CD4-positive, alpha-beta T cell treated with Interleukin-17A for 1 hour (primary cell): ENCODE data around the gene WDR82.

ENCODE experiments used
- DNase-seq: peaks from one replicate; pipeline ENCODE4 v3.0.0-alpha.2; 2020

The WDR82 gene

GRCh38 chr3:52278510-52279069, at the start of gene WDR82:
Gene WDR82 (minus strand): TSS chr3:52278649. CDS start chr3:52278361, 288 bp downstream.
- DNase-seq: peak; percentile 96

- no peak for DNase-seq
Observed at GRCh38 chr3:52327486-52328290, 49.2 kb upstream of the WDR82 start.

- no peak for DNase-seq
Observed at GRCh38 chr3:52326976-52327375, 48.5 kb upstream of the WDR82 start.

- DNase-seq: no peak
Observed at GRCh38 chr3:52325686-52326085, 47.2 kb upstream of the WDR82 start.

GRCh38 chr3:52324676-52325075, 46.2 kb upstream of the WDR82 start:
- DNase-seq: no peak

GRCh38 chr3:52323526-52324295, 45.3 kb upstream of the WDR82 start:
- DNase-seq: no peak

GRCh38 chr3:52322466-52322865, 44.0 kb upstream of the WDR82 start:
- no peak for DNase-seq

- DNase-seq: no peak
Observed at GRCh38 chr3:52321481-52321880, 43.0 kb upstream of the WDR82 start.

GRCh38 chr3:52319921-52320595, 41.6 kb upstream of the WDR82 start:
- no peak for DNase-seq

- DNase-seq: no peak
Observed at GRCh38 chr3:52318186-52318816, 39.9 kb upstream of the WDR82 start.

GRCh38 chr3:52317208-52318000, 39.0 kb upstream of the WDR82 start:
- DNase-seq: peak; percentile 76

GRCh38 chr3:52315977-52316764, 37.7 kb upstream of the WDR82 start, which contains the start of gene DNAH1:
Gene DNAH1 (plus strand): TSS chr3:52316319. CDS start chr3:52322443, 6,124 bp downstream.
- DNase-seq: no peak

GRCh38 chr3:52315006-52315405, 36.6 kb upstream of the WDR82 start:
- no peak for DNase-seq

- no peak for DNase-seq
Observed at GRCh38 chr3:52314489-52314888, 36.0 kb upstream of the WDR82 start.

GRCh38 chr3:52313774-52314188, 35.3 kb upstream of the WDR82 start:
- no peak for DNase-seq

GRCh38 chr3:52313188-52313773, 34.8 kb upstream of the WDR82 start:
- no peak for DNase-seq

GRCh38 chr3:52311576-52312119, 33.2 kb upstream of the WDR82 start:
- DNase-seq: no peak

- peak; percentile 76 for DNase-seq
Observed at GRCh38 chr3:52310861-52311575, 32.6 kb upstream of the WDR82 start.

- no peak for DNase-seq
Observed at GRCh38 chr3:52308308-52308707, 29.9 kb upstream of the WDR82 start.
